22Rv1 (cell line): ENCODE data around the gene MPV17.

Experiments used
- H3K27ac ChIP-seq: fragments of 450-650 bp; 2 replicates; pipeline ENCODE4 v1.5.1; 2017
- CTCF ChIP-seq: fragments of 450-650 bp; IDR thresholded peaks from 2 replicates; pipeline ENCODE4 v1.5.1; 2017; ENCODE audit warnings: mild to moderate bottlenecking
- ZFX ChIP-seq: fragments of 450-650 bp; IDR thresholded peaks from 2 replicates; pipeline ENCODE4 v1.6.1; 2017; ENCODE audit warnings: antibody characterized with exemption, borderline replicate concordance

The MPV17 gene

DNA sequence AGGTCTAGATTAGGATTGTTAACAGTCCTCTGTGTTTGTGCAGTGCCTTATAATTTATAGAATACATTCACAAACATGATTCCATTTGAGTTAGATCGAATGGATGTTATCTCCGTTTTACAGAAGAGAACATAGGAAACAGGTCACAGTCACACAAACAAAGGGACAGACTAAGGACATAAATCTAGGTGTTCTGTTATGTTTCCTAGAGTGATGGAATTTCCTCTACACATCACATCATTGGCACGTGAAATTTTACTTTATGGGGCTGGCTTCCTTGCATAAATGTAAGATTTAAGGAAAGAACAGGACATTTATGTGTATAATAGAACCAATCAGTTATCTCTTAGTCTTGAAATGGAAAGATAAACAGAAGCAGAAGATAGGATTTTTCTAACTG, 34.3 kb downstream of the MPV17 start:
- TF ChIP-seq CTCF (no peak), ZFX (no peak)

GRCh38 chr2:27285481-27285880, 37.4 kb downstream of the MPV17 start:
- TF ChIP-seq CTCF (no peak), ZFX (no peak)
- H3K27ac ChIP-seq, result no peak overlapping the region

More for the DNA sequence above, 34.3 kb downstream of the MPV17 start:
- H3K27ac ChIP-seq, result no peak overlapping the region

GRCh38 chr2:27284996-27285395, 37.9 kb downstream of the MPV17 start:
- H3K27ac ChIP-seq, result no peak overlapping the region
- no peak for TF ChIP-seq CTCF
- no peak for TF ChIP-seq ZFX

GRCh38 chr2:27282892-27283291, 40.0 kb downstream of the MPV17 start:
- no peak overlapping the region for H3K27ac ChIP-seq
- TF ChIP-seq CTCF (no peak), ZFX (no peak)

DNA sequence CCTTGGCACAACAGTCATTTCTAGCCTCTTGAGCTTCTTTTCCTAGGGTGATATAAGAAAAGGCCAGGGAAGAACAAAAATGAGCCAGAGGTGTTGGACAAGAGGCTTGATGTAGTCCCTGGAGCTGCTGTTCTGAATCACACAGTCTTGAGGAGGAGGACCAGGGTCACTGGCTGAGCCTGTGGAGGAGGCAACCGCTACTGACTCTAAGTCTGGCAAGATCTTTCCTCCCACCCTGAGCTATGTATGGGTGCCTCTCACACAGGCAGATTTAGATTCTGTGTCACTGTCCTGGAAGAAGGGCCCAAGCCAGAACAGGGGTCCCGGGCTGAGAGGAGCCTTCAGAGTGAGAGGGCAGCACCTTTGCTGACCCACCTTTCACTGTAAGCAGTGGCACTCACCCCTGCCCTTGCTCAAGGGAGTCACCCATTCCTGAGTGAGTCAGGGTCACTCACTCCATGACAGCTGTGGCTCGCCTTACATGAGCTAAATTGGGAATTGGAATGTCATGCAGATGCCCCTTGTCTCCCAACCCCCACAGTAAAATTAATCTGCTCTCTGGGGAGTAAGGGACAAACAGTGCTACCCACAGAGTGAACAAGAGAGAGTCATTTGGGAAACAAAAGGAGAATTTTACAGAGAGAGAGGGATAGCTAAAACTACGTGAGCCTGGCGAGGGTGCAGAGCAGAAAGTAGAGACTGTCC, 40.9 kb downstream of the MPV17 start, which contains the start of gene TRIM54:
Gene TRIM54, plus strand, starts transcription at position 575 of the 705 bp plus-strand sequence. CDS start 303 bp downstream, outside the sequence.
- no peak for TF ChIP-seq CTCF
- no peak for TF ChIP-seq ZFX
- no peak within 1 kb of the TSS for H3K27ac ChIP-seq

DNA sequence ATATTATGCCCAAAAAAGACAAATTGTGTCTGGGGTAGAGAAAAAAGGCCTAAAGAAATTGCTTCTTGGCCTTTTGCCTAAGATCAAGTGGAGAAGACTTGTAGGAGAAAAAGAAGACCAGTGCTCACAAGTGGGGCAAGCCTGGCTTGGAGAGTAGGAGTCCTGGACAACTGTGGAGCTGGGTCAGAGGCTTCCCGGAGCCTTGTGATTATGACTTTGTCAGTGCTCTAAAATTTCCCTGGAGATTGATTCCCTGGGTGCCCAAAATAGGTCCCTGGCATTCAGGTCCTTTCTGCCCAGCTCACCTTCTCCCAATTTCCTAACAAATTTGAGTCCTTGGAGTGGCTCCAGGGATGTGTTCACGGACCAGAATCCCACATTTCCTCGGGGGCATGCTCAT, 41.5 kb downstream of the MPV17 start:
- TF ChIP-seq CTCF, result no peak
- no peak for TF ChIP-seq ZFX
- no peak overlapping the region for H3K27ac ChIP-seq

DNA sequence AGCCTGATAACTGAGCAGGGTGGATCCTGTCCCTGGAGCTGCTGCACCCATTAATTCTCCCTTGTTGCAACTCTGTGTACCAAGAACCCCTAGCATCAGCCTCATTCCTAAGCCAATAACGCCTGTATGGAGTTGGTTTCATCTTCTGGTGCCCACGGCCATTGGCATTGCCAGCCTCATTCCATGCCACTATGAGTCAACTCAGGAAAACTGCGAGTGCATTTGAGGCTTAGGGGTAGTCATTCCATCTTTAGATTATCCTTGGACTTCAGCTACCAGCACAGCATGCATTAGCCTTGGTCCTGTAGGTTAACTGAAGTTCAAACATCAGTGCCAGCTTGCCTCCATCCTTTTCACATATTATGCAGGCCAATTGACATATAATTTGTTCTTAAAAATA, 42.1 kb downstream of the MPV17 start:
- H3K27ac ChIP-seq, result no peak overlapping the region
- TF ChIP-seq ZFX, result no peak
- no peak for TF ChIP-seq CTCF
